Measurements from ENCODE around the gene CEACAM8.
"Not testable (repeated sequence)": the region's sequence is repeated elsewhere in the genome, so short reads cannot be mapped to it uniquely, and the experiment has no call there.

Gene CEACAM8

DNA sequence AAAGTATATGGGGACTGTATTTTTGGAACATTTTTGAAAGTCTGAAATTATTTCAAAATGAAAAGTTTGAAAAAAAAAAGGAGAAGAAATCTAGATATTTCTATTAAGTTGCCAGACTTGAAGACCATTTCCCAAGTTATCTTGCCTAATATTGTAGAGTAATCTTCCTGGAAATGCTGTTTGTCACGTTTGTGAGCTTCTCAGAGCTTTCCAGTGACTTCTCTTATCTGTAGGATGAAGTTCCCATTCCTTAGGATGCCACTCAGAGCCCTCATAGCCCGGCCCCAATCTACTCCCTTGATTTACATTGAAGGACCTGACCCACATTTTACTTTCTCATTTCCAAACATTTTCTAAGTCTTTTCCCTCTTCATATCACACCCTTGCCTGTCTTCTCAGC lies 23.6 kb downstream of the CEACAM8 start:
- DNase-seq, result no peak

- DNase-seq, result no peak
Observed at GRCh38 chr19:42569193-42569592, 25.5 kb downstream of the CEACAM8 start.

GRCh38 chr19:42568006-42568405 lies 26.7 kb downstream of the CEACAM8 start:
- DNase-seq, result no peak

DNA sequence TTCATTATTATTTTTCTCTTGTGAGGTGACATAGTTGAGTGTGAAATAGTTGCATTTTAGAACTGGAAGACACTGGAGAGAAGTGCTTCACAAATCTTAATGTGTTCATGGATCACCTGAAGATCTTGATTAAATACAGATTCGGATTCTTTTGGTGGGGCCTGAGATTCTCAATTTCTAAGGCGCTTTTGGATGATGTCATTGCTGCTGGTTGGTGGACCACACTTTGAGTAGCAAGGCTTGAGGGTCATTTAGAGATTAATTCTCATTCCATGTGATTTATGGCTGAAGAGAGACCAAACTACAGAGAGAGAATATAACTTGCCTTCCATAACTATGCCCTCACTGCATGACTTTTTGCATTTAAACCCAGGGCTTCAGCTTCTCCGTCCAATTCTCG lies 27.2 kb downstream of the CEACAM8 start:
- DNase-seq, result no peak

- DNase-seq, result peak; percentile 27
Observed at GRCh38 chr19:42563352-42564210, 31.1 kb downstream of the CEACAM8 start.

- no peak for DNase-seq
Observed at GRCh38 chr19:42561512-42561911, 33.2 kb downstream of the CEACAM8 start.

- DNase-seq, result no peak
Observed at GRCh38 chr19:42560731-42561130, 34.0 kb downstream of the CEACAM8 start.

DNA sequence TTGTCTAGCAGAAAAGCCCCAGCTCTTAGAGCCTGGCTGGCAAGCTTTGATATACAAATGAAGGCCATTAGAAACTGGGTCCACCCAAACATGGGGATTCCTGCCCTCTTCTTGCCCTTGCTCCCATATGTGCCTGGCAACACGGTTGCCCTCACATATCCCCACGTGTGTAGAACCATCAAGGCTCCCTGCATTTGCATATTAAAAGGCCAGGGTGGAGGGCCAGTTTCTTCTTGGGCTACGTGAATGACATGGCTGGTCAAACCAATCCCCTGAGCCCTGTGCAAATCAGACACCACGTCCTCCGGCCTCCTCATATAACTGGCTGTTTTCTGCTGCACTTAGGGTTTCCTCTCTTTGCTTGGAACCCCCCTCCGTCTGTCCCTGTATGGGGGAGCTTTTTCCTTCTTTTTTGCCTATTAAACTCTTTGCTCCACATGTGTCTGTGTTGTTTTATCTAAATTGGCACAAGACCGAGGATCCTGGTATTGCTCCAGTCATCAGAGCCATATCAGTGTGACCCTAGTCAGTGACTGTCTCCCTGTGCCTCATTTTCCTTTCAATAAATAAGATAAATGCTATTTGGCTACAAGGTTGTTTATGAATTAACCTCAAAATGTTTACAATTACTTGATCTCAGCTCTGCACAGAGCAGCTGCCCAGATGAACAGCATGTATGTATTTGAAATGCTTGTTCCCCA lies 36.1 kb downstream of the CEACAM8 start:
- no peak for DNase-seq

DNA sequence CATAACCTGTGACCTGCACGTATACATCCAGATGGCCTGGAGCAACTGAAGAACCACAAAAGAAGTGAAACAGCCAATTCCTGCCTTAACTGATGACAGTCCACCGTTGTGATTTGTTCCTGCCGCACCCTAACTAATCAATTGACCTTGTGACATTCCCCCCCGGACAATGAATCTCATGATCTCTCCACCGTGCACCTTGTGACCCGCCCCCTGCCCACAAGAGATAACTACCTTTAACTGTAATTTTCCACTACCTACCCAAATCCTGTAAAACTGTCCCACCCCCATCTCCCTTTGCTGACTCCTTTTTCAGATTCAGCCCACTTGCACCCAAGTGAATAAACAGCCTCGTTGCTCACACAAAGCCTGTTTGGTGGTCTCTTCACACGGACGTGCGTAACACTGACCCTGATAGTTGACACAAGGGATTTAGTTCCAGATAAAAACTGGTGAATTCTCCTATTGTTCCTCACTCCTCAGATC lies 37.3 kb downstream of the CEACAM8 start:
- not testable (repeated sequence) for DNase-seq

GRCh38 chr19:42555801-42556200 lies 38.9 kb downstream of the CEACAM8 start:
- no peak for DNase-seq

- DNase-seq, result no peak
Observed at GRCh38 chr19:42555317-42555716, 39.4 kb downstream of the CEACAM8 start.

GRCh38 chr19:42554046-42554575 lies 40.6 kb downstream of the CEACAM8 start:
- no peak for DNase-seq

- DNase-seq, result no peak
Observed at GRCh38 chr19:42553292-42554045, 41.3 kb downstream of the CEACAM8 start.

GRCh38 chr19:42552086-42553065 lies 42.3 kb downstream of the CEACAM8 start:
- DNase-seq, result no peak

GRCh38 chr19:42550521-42550920 lies 44.2 kb downstream of the CEACAM8 start:
- not testable (repeated sequence) for DNase-seq

GRCh38 chr19:42549067-42549466 lies 45.7 kb downstream of the CEACAM8 start:
- not testable (repeated sequence) for DNase-seq

- DNase-seq, result no peak
Observed at GRCh38 chr19:42548552-42548951, 46.2 kb downstream of the CEACAM8 start.

DNA sequence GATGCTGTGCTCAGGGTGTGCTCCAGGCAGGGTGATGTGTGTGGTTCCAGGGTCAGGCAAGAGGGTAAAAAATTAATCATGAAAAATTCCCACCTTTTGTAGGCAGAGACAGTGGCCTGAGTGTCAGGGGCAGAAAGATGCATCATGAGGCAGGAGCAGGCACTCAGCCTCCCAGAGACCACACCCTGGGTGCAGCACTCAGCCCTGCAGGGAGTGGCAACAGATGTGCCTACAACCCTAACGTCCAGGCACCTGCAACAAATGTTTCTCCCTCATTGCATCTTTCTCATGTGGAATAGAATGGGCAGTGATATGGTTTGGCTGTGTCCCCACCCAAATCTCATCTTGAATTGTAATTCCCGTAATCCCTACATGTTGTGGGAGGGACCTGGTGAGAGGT lies 46.8 kb downstream of the CEACAM8 start:
- DNase-seq, result no peak

DNA sequence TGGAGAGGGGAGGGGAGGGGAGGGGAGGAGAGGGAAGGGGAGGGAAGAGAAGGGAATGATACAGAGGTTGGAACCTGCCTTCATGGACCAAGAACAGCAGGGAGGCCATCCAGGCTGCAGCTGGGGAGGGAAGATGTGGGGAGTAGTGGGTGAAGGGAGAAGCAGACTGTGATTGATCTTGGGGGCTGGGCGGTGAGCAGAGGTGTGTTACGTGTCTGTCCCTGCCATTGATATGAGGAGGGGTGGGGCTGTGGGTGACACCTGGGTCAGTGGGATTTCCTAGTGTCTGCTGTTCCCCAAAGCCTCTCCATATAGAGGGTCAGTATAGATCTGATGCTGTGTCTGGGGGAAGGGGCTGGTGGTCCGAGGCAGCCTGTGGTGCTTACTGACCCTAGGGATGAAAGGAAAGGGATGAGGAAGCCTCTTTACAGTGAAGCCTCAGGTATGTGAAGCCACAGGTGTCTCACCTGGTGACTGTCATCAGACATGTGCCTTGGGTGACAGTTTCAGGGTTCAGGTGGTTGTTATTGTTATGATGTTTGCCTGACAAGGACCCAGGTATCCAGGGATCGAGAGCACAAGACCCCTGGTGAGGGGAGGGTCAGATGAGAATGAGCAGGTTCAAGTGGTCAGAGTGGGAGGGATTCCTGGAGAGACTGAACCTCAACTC lies 47.8 kb downstream of the CEACAM8 start:
- no peak for DNase-seq

- DNase-seq, result no peak
Observed at GRCh38 chr19:42544146-42544545, 50.6 kb downstream of the CEACAM8 start.

- no peak for DNase-seq
Observed at GRCh38 chr19:42542791-42543190, 51.9 kb downstream of the CEACAM8 start.

Measured in SHP77 treated with DMSO at 0.1 percent for 48 hours (cell line).